HG03442 (cell line): ENCODE measurements around the gene SNRPD3.
"Not testable (repeated sequence)": the region's sequence is repeated elsewhere in the genome, so short reads cannot be mapped to it uniquely, and the experiment has no call there.

Experiments
- ATAC-seq: cut with Tn5 transposase; IDR thresholded peaks from one replicate; pipeline ENCODE4 v1.9.1; 2021; ENCODE audit warnings: mild to moderate bottlenecking, moderate library complexity; ENCODE audit not compliant: unreplicated experiment

The SNRPD3 gene

GRCh38 chr22:24530968-24531367 is 24.8 kb upstream of the SNRPD3 start:
- ATAC-seq, result not testable (repeated sequence)

- ATAC-seq, result no peak
Measured at GRCh38 chr22:24532075-24532474, 23.7 kb upstream of the SNRPD3 start.

GRCh38 chr22:24535348-24535747 is 20.5 kb upstream of the SNRPD3 start:
- no peak for ATAC-seq

GRCh38 chr22:24536089-24536488 is 19.7 kb upstream of the SNRPD3 start:
- ATAC-seq, result no peak

- ATAC-seq, result no peak
Measured at GRCh38 chr22:24540470-24540869, 15.3 kb upstream of the SNRPD3 start.

- ATAC-seq, result no peak
Measured at GRCh38 chr22:24541681-24542515, 13.9 kb upstream of the SNRPD3 start.

- no peak for ATAC-seq
Measured at GRCh38 chr22:24542641-24543040, 13.2 kb upstream of the SNRPD3 start.

- ATAC-seq, result no peak
Measured at GRCh38 chr22:24543185-24543601, 12.6 kb upstream of the SNRPD3 start.

GRCh38 chr22:24543679-24544243 is 12.0 kb upstream of the SNRPD3 start:
- no peak for ATAC-seq

- no peak for ATAC-seq
Measured at GRCh38 chr22:24548812-24549211, 7.0 kb upstream of the SNRPD3 start.

GRCh38 chr22:24550028-24550901 is 5.5 kb upstream of the SNRPD3 start:
- ATAC-seq, result no peak

GRCh38 chr22:24550902-24551435 is 4.8 kb upstream of the SNRPD3 start:
- no peak for ATAC-seq

GRCh38 chr22:24552503-24553286 is 3.1 kb upstream of the SNRPD3 start:
- ATAC-seq, result not testable (repeated sequence)

GRCh38 chr22:24553597-24554312 is 2.0 kb upstream of the SNRPD3 start:
- no peak for ATAC-seq

- ATAC-seq, result no peak
Measured at GRCh38 chr22:24554313-24555164, 1.3 kb upstream of the SNRPD3 start, which contains the start of gene GUCD1. Gene GUCD1, minus strand, starts transcription at chr22:24555138. Its CDS starts 147 bp downstream, at chr22:24554991.

GRCh38 chr22:24559471-24559870 is 3.7 kb downstream of the SNRPD3 start:
- no peak for ATAC-seq

GRCh38 chr22:24563246-24563645 is 7.4 kb downstream of the SNRPD3 start:
- no peak for ATAC-seq

- ATAC-seq, result no peak
Measured at GRCh38 chr22:24564376-24565058, 8.7 kb downstream of the SNRPD3 start.
